Measurements from ENCODE around the gene PGPEP1. TPM values are rescaled to one million over a fixed set of nuclear protein-coding genes. Genes with fewer than 3 reads are reported as not detected.

The PGPEP1 gene
- total and polyA plus RNA-seq, 10 of the 15 experiments (the other 5 are each of a cell fraction or from before 2014, with no cell fraction given), result 13.8 to 39.4 (median 17.0) TPM

DNA sequence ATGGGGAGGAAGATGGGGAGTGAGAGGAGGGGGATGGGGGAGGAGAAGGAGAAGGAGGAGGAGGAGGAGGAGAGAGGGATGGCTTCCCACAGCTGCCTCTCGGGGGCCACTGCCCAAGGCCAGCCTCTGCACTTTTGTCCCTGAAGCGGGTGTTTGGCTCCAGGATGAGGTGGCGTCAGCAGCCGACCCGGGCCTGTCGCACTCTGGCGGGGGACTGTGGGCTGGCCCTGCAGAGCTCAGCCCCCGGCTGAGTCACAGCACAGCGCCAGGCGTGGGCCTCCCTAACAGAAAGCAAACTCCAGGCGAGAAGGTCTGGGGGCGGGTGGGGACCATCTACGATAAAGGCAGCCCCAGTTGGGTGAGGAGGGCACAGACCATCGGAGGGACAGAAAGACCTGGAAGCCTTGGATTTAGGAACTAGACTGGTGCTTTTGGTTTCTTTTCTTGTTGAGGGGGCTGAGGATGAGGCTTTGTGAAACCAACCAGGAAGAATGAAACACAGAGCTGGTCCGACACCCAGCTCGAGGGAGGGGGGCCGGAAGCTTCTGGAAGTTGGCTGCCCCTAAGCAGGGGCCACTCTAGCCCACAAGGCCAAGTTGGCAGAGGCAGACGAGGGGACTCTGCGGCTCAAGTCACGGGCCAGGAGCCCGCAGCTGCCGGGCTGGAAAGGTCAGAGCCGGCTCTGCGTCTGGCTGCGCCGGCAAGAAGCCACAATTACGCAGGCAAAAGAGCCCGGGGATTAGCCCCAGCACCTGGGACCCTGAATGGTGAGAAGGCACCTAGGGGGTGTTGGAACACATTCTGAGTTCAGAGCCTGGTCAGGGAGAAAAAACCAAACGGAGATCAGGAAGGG, 35.7 kb upstream of the PGPEP1 start (continued):
- TF ChIP-seq EZH2 (IDR thresholded peaks at IDR 0.05; ENCODE audit: borderline replicate concordance, control insufficient read depth, low read depth, low read length) (no peak), ZNF622 (IDR thresholded peaks at IDR 0.05) (no peak), NR2C2 (IDR thresholded peaks at IDR 0.05; ENCODE audit: borderline replicate concordance, control insufficient read depth, insufficient read length, low read depth) (no peak), SREBF1 (IDR thresholded peaks at IDR 0.05; ENCODE audit: low read length) (no peak), SMAD1 (IDR thresholded peaks at IDR 0.05; ENCODE audit: low read depth, partially characterized antibody) (no peak), SREBF2 (IDR thresholded peaks at IDR 0.05; ENCODE audit: low read length) (no peak), ZSCAN29 (IDR thresholded peaks at IDR 0.05) (no peak), SIX5 (IDR thresholded peaks at IDR 0.05; ENCODE audit: low read depth, low read length, severe bottlenecking) (no peak), CEBPB (IDR thresholded peaks at IDR 0.05; ENCODE audit: borderline replicate concordance in 1 of 2, low read depth in 2 of 2, low read length in 2 of 2) (no peak), FOXM1 (IDR thresholded peaks at IDR 0.05; ENCODE audit: low read depth, low read length) (no peak), DPF2 (IDR thresholded peaks at IDR 0.05) (peak; percentile 90), RAD21 (IDR thresholded peaks at IDR 0.05; ENCODE audit: insufficient read depth, low read depth, low read length) (no peak), RELA (IDR thresholded peaks at IDR 0.05; ENCODE audit: borderline replicate concordance, partially characterized antibody) (no peak), HDGF (IDR thresholded peaks at IDR 0.05) (peak; percentile 86), JUNB (IDR thresholded peaks at IDR 0.05) (no peak), NR2C1 (IDR thresholded peaks at IDR 0.05) (no peak), EED (IDR thresholded peaks at IDR 0.05; ENCODE audit: low read depth) (peak; percentile 79), NFYB (IDR thresholded peaks at IDR 0.05; ENCODE audit: insufficient read depth, low read depth, low read length) (no peak)
- TF ChIP-seq, protein P1, sequence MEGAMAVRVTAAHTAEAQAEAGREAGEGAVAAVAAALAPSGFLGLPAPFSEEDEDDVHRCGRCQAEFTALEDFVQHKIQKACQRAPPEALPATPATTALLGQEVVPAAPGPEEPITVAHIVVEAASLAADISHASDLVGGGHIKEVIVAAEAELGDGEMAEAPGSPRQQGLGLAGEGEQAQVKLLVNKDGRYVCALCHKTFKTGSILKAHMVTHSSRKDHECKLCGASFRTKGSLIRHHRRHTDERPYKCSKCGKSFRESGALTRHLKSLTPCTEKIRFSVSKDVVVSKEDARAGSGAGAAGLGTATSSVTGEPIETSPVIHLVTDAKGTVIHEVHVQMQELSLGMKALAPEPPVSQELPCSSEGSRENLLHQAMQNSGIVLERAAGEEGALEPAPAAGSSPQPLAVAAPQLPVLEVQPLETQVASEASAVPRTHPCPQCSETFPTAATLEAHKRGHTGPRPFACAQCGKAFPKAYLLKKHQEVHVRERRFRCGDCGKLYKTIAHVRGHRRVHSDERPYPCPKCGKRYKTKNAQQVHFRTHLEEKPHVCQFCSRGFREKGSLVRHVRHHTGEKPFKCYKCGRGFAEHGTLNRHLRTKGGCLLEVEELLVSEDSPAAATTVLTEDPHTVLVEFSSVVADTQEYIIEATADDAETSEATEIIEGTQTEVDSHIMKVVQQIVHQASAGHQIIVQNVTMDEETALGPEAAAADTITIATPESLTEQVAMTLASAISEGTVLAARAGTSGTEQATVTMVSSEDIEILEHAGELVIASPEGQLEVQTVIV (IDR thresholded peaks at IDR 0.05; ENCODE audit: borderline replicate concordance, partially characterized antibody), result no peak
- TF ChIP-seq, protein P2, sequence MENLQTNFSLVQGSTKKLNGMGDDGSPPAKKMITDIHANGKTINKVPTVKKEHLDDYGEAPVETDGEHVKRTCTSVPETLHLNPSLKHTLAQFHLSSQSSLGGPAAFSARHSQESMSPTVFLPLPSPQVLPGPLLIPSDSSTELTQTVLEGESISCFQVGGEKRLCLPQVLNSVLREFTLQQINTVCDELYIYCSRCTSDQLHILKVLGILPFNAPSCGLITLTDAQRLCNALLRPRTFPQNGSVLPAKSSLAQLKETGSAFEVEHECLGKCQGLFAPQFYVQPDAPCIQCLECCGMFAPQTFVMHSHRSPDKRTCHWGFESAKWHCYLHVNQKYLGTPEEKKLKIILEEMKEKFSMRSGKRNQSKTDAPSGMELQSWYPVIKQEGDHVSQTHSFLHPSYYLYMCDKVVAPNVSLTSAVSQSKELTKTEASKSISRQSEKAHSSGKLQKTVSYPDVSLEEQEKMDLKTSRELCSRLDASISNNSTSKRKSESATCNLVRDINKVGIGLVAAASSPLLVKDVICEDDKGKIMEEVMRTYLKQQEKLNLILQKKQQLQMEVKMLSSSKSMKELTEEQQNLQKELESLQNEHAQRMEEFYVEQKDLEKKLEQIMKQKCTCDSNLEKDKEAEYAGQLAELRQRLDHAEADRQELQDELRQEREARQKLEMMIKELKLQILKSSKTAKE (IDR thresholded peaks at IDR 0.05; ENCODE audit: low read depth, poor library complexity, severe bottlenecking), result peak; percentile 43
- TF ChIP-seq, protein P3, sequence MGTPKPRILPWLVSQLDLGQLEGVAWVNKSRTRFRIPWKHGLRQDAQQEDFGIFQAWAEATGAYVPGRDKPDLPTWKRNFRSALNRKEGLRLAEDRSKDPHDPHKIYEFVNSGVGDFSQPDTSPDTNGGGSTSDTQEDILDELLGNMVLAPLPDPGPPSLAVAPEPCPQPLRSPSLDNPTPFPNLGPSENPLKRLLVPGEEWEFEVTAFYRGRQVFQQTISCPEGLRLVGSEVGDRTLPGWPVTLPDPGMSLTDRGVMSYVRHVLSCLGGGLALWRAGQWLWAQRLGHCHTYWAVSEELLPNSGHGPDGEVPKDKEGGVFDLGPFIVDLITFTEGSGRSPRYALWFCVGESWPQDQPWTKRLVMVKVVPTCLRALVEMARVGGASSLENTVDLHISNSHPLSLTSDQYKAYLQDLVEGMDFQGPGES (IDR thresholded peaks at IDR 0.05), result no peak
- TF ChIP-seq, protein P4, sequence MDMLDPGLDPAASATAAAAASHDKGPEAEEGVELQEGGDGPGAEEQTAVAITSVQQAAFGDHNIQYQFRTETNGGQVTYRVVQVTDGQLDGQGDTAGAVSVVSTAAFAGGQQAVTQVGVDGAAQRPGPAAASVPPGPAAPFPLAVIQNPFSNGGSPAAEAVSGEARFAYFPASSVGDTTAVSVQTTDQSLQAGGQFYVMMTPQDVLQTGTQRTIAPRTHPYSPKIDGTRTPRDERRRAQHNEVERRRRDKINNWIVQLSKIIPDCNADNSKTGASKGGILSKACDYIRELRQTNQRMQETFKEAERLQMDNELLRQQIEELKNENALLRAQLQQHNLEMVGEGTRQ (IDR thresholded peaks at IDR 0.05; ENCODE audit: borderline replicate concordance, low read depth, low read length), result no peak
- TF ChIP-seq, protein P5, sequence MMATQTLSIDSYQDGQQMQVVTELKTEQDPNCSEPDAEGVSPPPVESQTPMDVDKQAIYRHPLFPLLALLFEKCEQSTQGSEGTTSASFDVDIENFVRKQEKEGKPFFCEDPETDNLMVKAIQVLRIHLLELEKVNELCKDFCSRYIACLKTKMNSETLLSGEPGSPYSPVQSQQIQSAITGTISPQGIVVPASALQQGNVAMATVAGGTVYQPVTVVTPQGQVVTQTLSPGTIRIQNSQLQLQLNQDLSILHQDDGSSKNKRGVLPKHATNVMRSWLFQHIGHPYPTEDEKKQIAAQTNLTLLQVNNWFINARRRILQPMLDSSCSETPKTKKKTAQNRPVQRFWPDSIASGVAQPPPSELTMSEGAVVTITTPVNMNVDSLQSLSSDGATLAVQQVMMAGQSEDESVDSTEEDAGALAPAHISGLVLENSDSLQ (IDR thresholded peaks at IDR 0.05), result no peak
